ENCODE data around the gene KIF17. TPM values are rescaled to one million over a fixed set of nuclear protein-coding genes. Genes with fewer than 3 reads are reported as not detected.
"Not testable (repeated sequence)": the region's sequence is repeated elsewhere in the genome, so short reads cannot be mapped to it uniquely, and the experiment has no call there.

Gene KIF17
- total RNA-seq, 2 donors from 2014 or later = 0.06 to 0.85 TPM

GRCh38 chr1:20680269-20680668 is 37.5 kb downstream of the KIF17 start:
- Mint-ChIP-seq H3K9me3 (peaks cover 4% of the 10 kb centered on the region), H3K27me3 (peaks cover 15% of the 10 kb centered on the region), H3K4me3 (no peak overlapping the region), H3K27ac (no peak overlapping the region), H3K36me3 (ENCODE audit: low read depth) (no peaks in the 10 kb centered on the region), H3K4me1 (peaks cover 6% of the 10 kb centered on the region)
- no peak for ATAC-seq (replicated peaks)

- peaks cover 4% of the 10 kb centered on the region for H3K9me3 Mint-ChIP-seq
- ATAC-seq (replicated peaks) = peak; percentile 80
- peaks cover 11% of the 10 kb centered on the region for H3K27me3 Mint-ChIP-seq
- no peak overlapping the region for H3K4me3 Mint-ChIP-seq
- no peak overlapping the region for H3K27ac Mint-ChIP-seq
- peaks cover 6% of the 10 kb centered on the region for H3K4me1 Mint-ChIP-seq
- no peaks in the 10 kb centered on the region for H3K36me3 Mint-ChIP-seq (ENCODE audit: low read depth)
Observed at GRCh38 chr1:20678599-20678998, 39.2 kb downstream of the KIF17 start.

GRCh38 chr1:20673626-20674025 is 44.2 kb downstream of the KIF17 start:
- not testable (repeated sequence) for H3K27ac Mint-ChIP-seq; ATAC-seq (replicated peaks); H3K4me1 Mint-ChIP-seq; H3K36me3 Mint-ChIP-seq (ENCODE audit: low read depth); H3K9me3 Mint-ChIP-seq; H3K4me3 Mint-ChIP-seq
- peaks cover 16% of the 10 kb centered on the region for H3K27me3 Mint-ChIP-seq

GRCh38 chr1:20672265-20672632 is 45.6 kb downstream of the KIF17 start:
- Mint-ChIP-seq H3K4me1 (no peaks in the 10 kb centered on the region), H3K4me3 (no peak overlapping the region), H3K9me3 (no peaks in the 10 kb centered on the region), H3K27ac (no peak overlapping the region), H3K27me3 (peaks cover 11% of the 10 kb centered on the region), H3K36me3 (ENCODE audit: low read depth) (no peaks in the 10 kb centered on the region)
- no peak for ATAC-seq (replicated peaks)

- no peak for ATAC-seq (replicated peaks)
- no peak overlapping the region for H3K27ac Mint-ChIP-seq
- H3K9me3 Mint-ChIP-seq = peaks cover 3% of the 10 kb centered on the region
- H3K36me3 Mint-ChIP-seq (ENCODE audit: low read depth) = no peaks in the 10 kb centered on the region
- H3K4me1 Mint-ChIP-seq = peaks cover 6% of the 10 kb centered on the region
- peaks cover 8% of the 10 kb centered on the region for H3K27me3 Mint-ChIP-seq
- no peak overlapping the region for H3K4me3 Mint-ChIP-seq
Observed at GRCh38 chr1:20670936-20671335, 46.9 kb downstream of the KIF17 start.

- H3K9me3 Mint-ChIP-seq = peaks cover 3% of the 10 kb centered on the region
- no peak for ATAC-seq (replicated peaks)
- H3K27ac Mint-ChIP-seq = no peak overlapping the region
- no peak overlapping the region for H3K4me3 Mint-ChIP-seq
- H3K4me1 Mint-ChIP-seq = peaks cover 6% of the 10 kb centered on the region
- peaks cover 8% of the 10 kb centered on the region for H3K27me3 Mint-ChIP-seq
- H3K36me3 Mint-ChIP-seq (ENCODE audit: low read depth) = no peaks in the 10 kb centered on the region
Observed at GRCh38 chr1:20668581-20668980, 49.2 kb downstream of the KIF17 start.

- Mint-ChIP-seq H3K4me3 (peak overlapping the region; percentile 4), H3K9me3 (peaks cover 3% of the 10 kb centered on the region), H3K27ac (no peak overlapping the region), H3K27me3 (no peaks in the 10 kb centered on the region), H3K36me3 (ENCODE audit: low read depth) (no peaks in the 10 kb centered on the region), H3K4me1 (peaks cover 14% of the 10 kb centered on the region)
- ATAC-seq (replicated peaks) = peak; percentile 93
Observed at GRCh38 chr1:20666804-20667203, 51.0 kb downstream of the KIF17 start.

- H3K27me3 Mint-ChIP-seq = no peaks in the 10 kb centered on the region
- ATAC-seq (replicated peaks) = no peak
- H3K27ac Mint-ChIP-seq = no peak overlapping the region
- peaks cover 3% of the 10 kb centered on the region for H3K36me3 Mint-ChIP-seq (ENCODE audit: low read depth)
- peaks cover 3% of the 10 kb centered on the region for H3K9me3 Mint-ChIP-seq
- H3K4me3 Mint-ChIP-seq = no peak overlapping the region
- H3K4me1 Mint-ChIP-seq = peaks cover 14% of the 10 kb centered on the region
Observed at GRCh38 chr1:20666146-20666545, 51.7 kb downstream of the KIF17 start.

GRCh38 chr1:20665726-20666125 is 52.1 kb downstream of the KIF17 start:
- peaks cover 14% of the 10 kb centered on the region for H3K4me1 Mint-ChIP-seq
- peaks cover 7% of the 10 kb centered on the region for H3K36me3 Mint-ChIP-seq (ENCODE audit: low read depth)
- H3K27me3 Mint-ChIP-seq = no peaks in the 10 kb centered on the region
- ATAC-seq (replicated peaks) = no peak
- H3K4me3 Mint-ChIP-seq = no peak overlapping the region
- no peak overlapping the region for H3K27ac Mint-ChIP-seq
- H3K9me3 Mint-ChIP-seq = peaks cover 3% of the 10 kb centered on the region

GRCh38 chr1:20663969-20664715 is 53.7 kb downstream of the KIF17 start:
- peaks cover 29% of the 10 kb centered on the region for H3K4me1 Mint-ChIP-seq
- H3K27ac Mint-ChIP-seq = no peak overlapping the region
- ATAC-seq (replicated peaks) = no peak
- H3K36me3 Mint-ChIP-seq (ENCODE audit: low read depth) = peaks cover 23% of the 10 kb centered on the region
- no peaks in the 10 kb centered on the region for H3K27me3 Mint-ChIP-seq
- H3K4me3 Mint-ChIP-seq = no peak overlapping the region
- peaks cover 3% of the 10 kb centered on the region for H3K9me3 Mint-ChIP-seq

GRCh38 chr1:20663365-20663764 is 54.4 kb downstream of the KIF17 start:
- Mint-ChIP-seq H3K9me3 (peaks cover 3% of the 10 kb centered on the region), H3K4me3 (peak overlapping the region; percentile 94), H3K27ac (no peak overlapping the region), H3K36me3 (ENCODE audit: low read depth) (peaks cover 30% of the 10 kb centered on the region), H3K4me1 (peaks cover 32% of the 10 kb centered on the region), H3K27me3 (no peaks in the 10 kb centered on the region)
- no peak for ATAC-seq (replicated peaks)

GRCh38 chr1:20662110-20662475 is 55.7 kb downstream of the KIF17 start:
- ATAC-seq (replicated peaks) = no peak

GRCh38 chr1:20661207-20662109 is 56.3 kb downstream of the KIF17 start, which contains the start of gene DDOST:
DDOST (minus strand) TSS chr1:20661369; CDS start chr1:20661350, 19 bp downstream.
- Mint-ChIP-seq H3K4me1 (peaks cover 26% of the 10 kb centered on the region), H3K27me3 (no peaks in the 10 kb centered on the region)

More at GRCh38 chr1:20662110-20662475, 55.7 kb downstream of the KIF17 start:
- Mint-ChIP-seq H3K9me3 (peaks cover 3% of the 10 kb centered on the region), H3K4me1 (peaks cover 32% of the 10 kb centered on the region), H3K4me3 (peak overlapping the region; percentile 94), H3K27ac (peak overlapping the region; percentile 91), H3K36me3 (ENCODE audit: low read depth) (peaks cover 43% of the 10 kb centered on the region), H3K27me3 (no peaks in the 10 kb centered on the region)

GRCh38 chr1:20660847-20661206 is 57.0 kb downstream of the KIF17 start:
- Mint-ChIP-seq H3K4me3 (peak overlapping the region; percentile 94), H3K27ac (peak overlapping the region; percentile 91), H3K4me1 (peaks cover 26% of the 10 kb centered on the region), H3K9me3 (no peaks in the 10 kb centered on the region), H3K36me3 (ENCODE audit: low read depth) (peaks cover 56% of the 10 kb centered on the region), H3K27me3 (no peaks in the 10 kb centered on the region)
- peak; percentile 0 for ATAC-seq (replicated peaks)

More at GRCh38 chr1:20661207-20662109, 56.3 kb downstream of the KIF17 start, which contains the start of gene DDOST:
- Mint-ChIP-seq H3K4me3 (peak within 1 kb of the TSS; percentile 94), H3K9me3 (no peaks in the 10 kb centered on the region), H3K27ac (peak within 1 kb of the TSS; percentile 91), H3K36me3 (ENCODE audit: low read depth) (peaks cover 49% of the 10 kb centered on the region)
- peak; percentile 98 for ATAC-seq (replicated peaks)

- H3K27ac Mint-ChIP-seq = peak overlapping the region; percentile 91
- H3K4me3 Mint-ChIP-seq = peak overlapping the region; percentile 94
- peaks cover 60% of the 10 kb centered on the region for H3K36me3 Mint-ChIP-seq (ENCODE audit: low read depth)
- no peaks in the 10 kb centered on the region for H3K27me3 Mint-ChIP-seq
- no peaks in the 10 kb centered on the region for H3K9me3 Mint-ChIP-seq
- ATAC-seq (replicated peaks) = no peak
- H3K4me1 Mint-ChIP-seq = peaks cover 26% of the 10 kb centered on the region
Observed at GRCh38 chr1:20660363-20660762, 57.4 kb downstream of the KIF17 start.
